Measurements from ENCODE around the gene BAIAP2L1.

Gene BAIAP2L1

GRCh38 chr7:98289333-98289875 lies 111.5 kb downstream of the BAIAP2L1 start:
- TF ChIP-seq MAX (IDR thresholded peaks at IDR 0.05) = no peak
- TF ChIP-seq TCF12 (IDR thresholded peaks at IDR 0.05; ENCODE audit: low read depth) = no peak
- TF ChIP-seq NFIC (IDR thresholded peaks at IDR 0.05) = no peak
- no peak for TF ChIP-seq CREB1 (IDR thresholded peaks at IDR 0.05; ENCODE audit: low read depth)
- no peak for TF ChIP-seq EGR1 (IDR thresholded peaks at IDR 0.05)
- TF ChIP-seq EP300 (IDR thresholded peaks at IDR 0.05; ENCODE audit: borderline replicate concordance) = no peak
- TF ChIP-seq RAD21 (IDR thresholded peaks at IDR 0.05; ENCODE audit: low read depth) = no peak
- no peak for TF ChIP-seq FOXM1 (IDR thresholded peaks at IDR 0.05; ENCODE audit: borderline replicate concordance, low read depth)

- TF ChIP-seq TEAD4 (IDR thresholded peaks at IDR 0.05) = no peak
Observed at GRCh38 chr7:98288064-98288823, 112.6 kb downstream of the BAIAP2L1 start.

- 0 out of 2 replicates have a peak, but pooled peaks have one; percentile 50 for TF ChIP-seq CEBPB (IDR thresholded peaks at IDR 0.05)
- TF ChIP-seq EP300 (IDR thresholded peaks at IDR 0.05; ENCODE audit: borderline replicate concordance) = no peak
- peak; percentile 19; the same call in 1 of the 2 replicates for TF ChIP-seq RAD21 (IDR thresholded peaks at IDR 0.05; ENCODE audit: low read depth)
Observed at GRCh38 chr7:98287486-98287959, 113.4 kb downstream of the BAIAP2L1 start.

- TF ChIP-seq FOXM1 (IDR thresholded peaks at IDR 0.05; ENCODE audit: borderline replicate concordance, low read depth) (no peak), EGR1 (IDR thresholded peaks at IDR 0.05) (no peak), CEBPB (IDR thresholded peaks at IDR 0.05) (no peak), NFIC (IDR thresholded peaks at IDR 0.05) (no peak), CREB1 (IDR thresholded peaks at IDR 0.05; ENCODE audit: low read depth) (no peak), EP300 (IDR thresholded peaks at IDR 0.05; ENCODE audit: borderline replicate concordance) (no peak), TEAD4 (IDR thresholded peaks at IDR 0.05) (no peak), MAX (IDR thresholded peaks at IDR 0.05) (no peak), RAD21 (IDR thresholded peaks at IDR 0.05; ENCODE audit: low read depth) (no peak), TAF1 (IDR thresholded peaks at IDR 0.05; ENCODE audit: low read depth) (no peak), USF1 (IDR thresholded peaks at IDR 0.05) (no peak), REST (IDR thresholded peaks at IDR 0.05; ENCODE audit: low read depth) (no peak), TCF12 (IDR thresholded peaks at IDR 0.05; ENCODE audit: low read depth) (no peak)
Observed at GRCh38 chr7:98286701-98287485, 114.0 kb downstream of the BAIAP2L1 start.

GRCh38 chr7:98286093-98286539 lies 114.8 kb downstream of the BAIAP2L1 start:
- TF ChIP-seq CEBPB (IDR thresholded peaks at IDR 0.05) (peak; percentile 75), CREB1 (IDR thresholded peaks at IDR 0.05; ENCODE audit: low read depth) (no peak)

GRCh38 chr7:98285157-98286092 lies 115.5 kb downstream of the BAIAP2L1 start:
- TF ChIP-seq RAD21 (IDR thresholded peaks at IDR 0.05; ENCODE audit: low read depth) = no peak
- TF ChIP-seq TAF1 (IDR thresholded peaks at IDR 0.05; ENCODE audit: low read depth) = no peak

- no peak for TF ChIP-seq EGR1 (IDR thresholded peaks at IDR 0.05)
- TF ChIP-seq TEAD4 (IDR thresholded peaks at IDR 0.05) = peak; percentile 28; the same call in 1 of the 2 replicates
- no peak for TF ChIP-seq TAF1 (IDR thresholded peaks at IDR 0.05; ENCODE audit: low read depth)
- TF ChIP-seq REST (IDR thresholded peaks at IDR 0.05; ENCODE audit: low read depth) = no peak
Observed at GRCh38 chr7:98284335-98285036, 116.4 kb downstream of the BAIAP2L1 start.
